ENCODE results near the gene TRUB1. TPM values are rescaled to one million over a fixed set of nuclear protein-coding genes. Genes with fewer than 3 reads are reported as not detected.
"Not testable (repeated sequence)": the region's sequence is repeated elsewhere in the genome, so short reads cannot be mapped to it uniquely, and the experiment has no call there.

TRUB1 gene
- total RNA-seq, 2 experiments from 2014 or later, result 18.7 to 25.1 TPM

DNA sequence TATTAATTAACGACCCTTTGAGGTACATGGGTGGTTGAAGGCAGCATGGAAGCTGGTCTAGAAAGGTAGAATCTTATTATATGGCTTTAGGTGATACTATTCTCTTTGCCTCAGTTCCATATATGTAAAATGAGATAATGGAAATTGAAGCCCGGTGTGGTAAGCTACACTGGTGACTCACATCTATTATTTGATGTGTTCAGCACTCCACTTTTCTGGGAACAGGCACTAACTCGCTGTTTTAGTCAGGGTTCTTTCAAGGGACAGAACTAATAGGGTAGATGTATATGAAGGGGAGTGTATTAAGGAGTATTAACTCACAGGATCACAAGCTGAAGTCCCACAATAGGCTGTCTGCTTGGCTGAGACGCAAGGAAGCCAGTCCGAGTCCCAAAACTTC is 4.4 kb upstream of the TRUB1 start:
- POLR2A ChIA-PET, result interaction anchor here (0.6 to 1.9 kb wide), 2 partner anchors 16 to 19 kb away, joined by 3 to 7 read pairs; no protein-coding TSS in a partner anchor
- Histone ChIP-seq H2AFZ (ENCODE audit: low read length) (no peak overlapping the region), H3K4me3 (ENCODE audit: low read depth, low read length, poor library complexity, severe bottlenecking) (no peak overlapping the region), H3K79me2 (ENCODE audit: insufficient read depth, low read depth, low read length) (peaks cover 5% of the 10 kb centered on the region), H3K9me2 (ENCODE audit: insufficient read depth, low read length) (no peaks in the 10 kb centered on the region), H3K36me3 (ENCODE audit: insufficient read depth, low read length) (no peaks in the 10 kb centered on the region), H3K9me3 (ENCODE audit: low read length) (no peaks in the 10 kb centered on the region), H3K4me2 (ENCODE audit: low read length) (no peak overlapping the region), H4K20me1 (ENCODE audit: insufficient read depth, low read length) (no peaks in the 10 kb centered on the region), H3K27ac (ENCODE audit: low read depth, low read length, poor library complexity, severe bottlenecking) (no peak overlapping the region), H3K4me1 (ENCODE audit: insufficient read depth, low read length, poor library complexity, severe bottlenecking) (no peaks in the 10 kb centered on the region)
- no peak for DNase-seq (ENCODE audit: low spot score)
- no peak for TF ChIP-seq EZH2phosphoT487 (IDR thresholded peaks at IDR 0.05; ENCODE audit: borderline replicate concordance, low read depth, low read length)
- TF ChIP-seq, protein P1, sequence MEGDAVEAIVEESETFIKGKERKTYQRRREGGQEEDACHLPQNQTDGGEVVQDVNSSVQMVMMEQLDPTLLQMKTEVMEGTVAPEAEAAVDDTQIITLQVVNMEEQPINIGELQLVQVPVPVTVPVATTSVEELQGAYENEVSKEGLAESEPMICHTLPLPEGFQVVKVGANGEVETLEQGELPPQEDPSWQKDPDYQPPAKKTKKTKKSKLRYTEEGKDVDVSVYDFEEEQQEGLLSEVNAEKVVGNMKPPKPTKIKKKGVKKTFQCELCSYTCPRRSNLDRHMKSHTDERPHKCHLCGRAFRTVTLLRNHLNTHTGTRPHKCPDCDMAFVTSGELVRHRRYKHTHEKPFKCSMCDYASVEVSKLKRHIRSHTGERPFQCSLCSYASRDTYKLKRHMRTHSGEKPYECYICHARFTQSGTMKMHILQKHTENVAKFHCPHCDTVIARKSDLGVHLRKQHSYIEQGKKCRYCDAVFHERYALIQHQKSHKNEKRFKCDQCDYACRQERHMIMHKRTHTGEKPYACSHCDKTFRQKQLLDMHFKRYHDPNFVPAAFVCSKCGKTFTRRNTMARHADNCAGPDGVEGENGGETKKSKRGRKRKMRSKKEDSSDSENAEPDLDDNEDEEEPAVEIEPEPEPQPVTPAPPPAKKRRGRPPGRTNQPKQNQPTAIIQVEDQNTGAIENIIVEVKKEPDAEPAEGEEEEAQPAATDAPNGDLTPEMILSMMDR (conservative IDR thresholded peaks at IDR 0.05; ENCODE audit: low read length), result no peak
- no TSS peak for BruUV-seq (replicated peaks)
- CTCF ChIA-PET (ENCODE audit: unreplicated experiment), result no interaction called here
- intact Hi-C loops (cut with micrococcal nuclease; ENCODE audit: unreplicated experiment), result no loop called here

DNA sequence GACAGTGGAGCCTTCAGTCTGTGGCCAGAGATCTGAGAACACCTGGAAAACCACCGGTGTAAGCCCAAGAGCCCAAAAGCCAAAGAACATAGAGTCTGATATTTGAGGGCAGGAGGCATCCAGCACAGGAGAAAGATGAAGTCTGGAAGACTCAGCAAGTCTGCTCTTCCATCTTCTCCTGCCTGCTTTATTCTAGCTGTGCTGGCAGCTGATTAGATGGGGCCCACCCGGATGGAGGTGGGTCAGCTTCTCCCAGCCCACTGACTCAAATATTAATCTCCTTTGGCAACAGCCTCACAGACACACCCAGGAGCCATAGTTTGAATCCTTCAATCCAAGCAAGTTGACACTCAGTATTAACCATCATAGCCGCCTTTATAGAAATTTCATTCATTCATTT is 4.0 kb upstream of the TRUB1 start:
- BruUV-seq (replicated peaks); intact Hi-C loops (cut with micrococcal nuclease; ENCODE audit: unreplicated experiment); DNase-seq (ENCODE audit: low spot score); H2AFZ ChIP-seq (ENCODE audit: low read length); H3K27ac ChIP-seq (ENCODE audit: low read depth, low read length, poor library complexity, severe bottlenecking); H3K79me2 ChIP-seq (ENCODE audit: insufficient read depth, low read depth, low read length); H4K20me1 ChIP-seq (ENCODE audit: insufficient read depth, low read length); H3K4me2 ChIP-seq (ENCODE audit: low read length); CTCF ChIA-PET (ENCODE audit: unreplicated experiment); H3K4me3 ChIP-seq (ENCODE audit: low read depth, low read length, poor library complexity, severe bottlenecking); H3K4me1 ChIP-seq (ENCODE audit: insufficient read depth, low read length, poor library complexity, severe bottlenecking); H3K36me3 ChIP-seq (ENCODE audit: insufficient read depth, low read length); H3K9me2 ChIP-seq (ENCODE audit: insufficient read depth, low read length); H3K9me3 ChIP-seq (ENCODE audit: low read length): not testable (repeated sequence)
- POLR2A ChIA-PET, result interaction anchor here (0.6 to 1.9 kb wide), 2 partner anchors 16 to 19 kb away, joined by 3 to 7 read pairs; no protein-coding TSS in a partner anchor

DNA sequence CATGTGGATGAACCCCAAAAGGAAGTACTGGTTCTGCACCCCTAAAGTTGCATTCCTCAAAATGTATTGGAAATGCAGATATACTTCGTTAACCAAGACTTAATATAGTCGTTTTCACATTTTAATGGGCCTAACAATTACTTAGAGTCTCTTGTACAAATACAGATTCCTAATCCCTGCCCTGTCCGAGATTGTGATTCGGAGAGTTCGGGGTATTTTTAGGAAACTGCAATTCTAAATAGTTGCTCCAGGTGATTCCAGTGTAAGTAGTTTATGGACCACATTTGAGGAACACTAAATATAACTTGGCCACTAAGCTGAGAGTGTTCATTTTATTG is 830 bp downstream of the TRUB1 start:
- POLR2A ChIA-PET, result interaction anchor here (0.5 to 1.9 kb wide), 6 partner anchors 10 to 395 kb away, joined by 3 to 10 read pairs (median 4); partner anchors contain the start of gene FHIP2A
- Histone ChIP-seq H3K4me2 (ENCODE audit: low read length) (peak overlapping the region; percentile 96), H3K9me2 (ENCODE audit: insufficient read depth, low read length) (no peaks in the 10 kb centered on the region), H3K79me2 (ENCODE audit: insufficient read depth, low read depth, low read length) (peaks cover 34% of the 10 kb centered on the region), H3K9me3 (ENCODE audit: low read length) (no peaks in the 10 kb centered on the region), H3K4me3 (ENCODE audit: low read depth, low read length, poor library complexity, severe bottlenecking) (peak overlapping the region; percentile 99), H3K36me3 (ENCODE audit: insufficient read depth, low read length) (peaks cover 33% of the 10 kb centered on the region), H3K27ac (ENCODE audit: low read depth, low read length, poor library complexity, severe bottlenecking) (no peak overlapping the region), H2AFZ (ENCODE audit: low read length) (peak overlapping the region; percentile 91), H4K20me1 (ENCODE audit: insufficient read depth, low read length) (no peaks in the 10 kb centered on the region), H3K4me1 (ENCODE audit: insufficient read depth, low read length, poor library complexity, severe bottlenecking) (peaks cover 11% of the 10 kb centered on the region)
- TF ChIP-seq, protein P1 (conservative IDR thresholded peaks at IDR 0.05; ENCODE audit: low read length), result no peak
- TF ChIP-seq EZH2phosphoT487 (IDR thresholded peaks at IDR 0.05; ENCODE audit: borderline replicate concordance, low read depth, low read length), result no peak
- CTCF ChIA-PET (ENCODE audit: unreplicated experiment), result no interaction called here
- no TSS peak for BruUV-seq (replicated peaks)
- intact Hi-C loops (cut with micrococcal nuclease; ENCODE audit: unreplicated experiment), result loop anchor here (2.0 kb wide), 1 partner anchor 116 kb away; no protein-coding TSS in a partner anchor
- no peak for DNase-seq (ENCODE audit: low spot score)

Measured in OCI-LY7 (cell line).